Caco-2 (cell line): Measurements from ENCODE around the gene ELL2. TPM values are rescaled to one million over a fixed set of nuclear protein-coding genes. Genes with fewer than 3 reads are reported as not detected.

Experiments
- BruUV-seq: library from RNA; stranded (reverse); fragments of 400-500 nt; replicated peaks from 2 replicates; lab custom pipeline; 2021; lab: Mats Ljungman, UMichigan
- CTCF ChIA-PET: fragments of 300-600 bp; sonication (Branson Sonifier 250); formaldehyde crosslinking; loops from one replicate; lab custom pipeline; 2022; ENCODE audit warnings: antibody characterized with exemption; lab: Charles Lee
- POLR2A ChIA-PET: fragments of 300-600 bp; sonication (Branson Sonifier 250); formaldehyde crosslinking; loops from one replicate; lab custom pipeline; 2022; ENCODE audit warnings: antibody characterized with exemption; lab: Charles Lee
- DNase-seq, 2 experiments: peaks; one replicate each; pipeline versions ENCODE4 v3.0.0 to v3.0.0-alpha.2; 2020 to 2022
- H3K27me3 ChIP-seq: replicated peaks from 2 replicates; pipeline ENCODE4 v1.6.0; 2011; ENCODE audit warnings: low read length; ENCODE audit not compliant: control insufficient read depth, insufficient read depth
- H3K36me3 ChIP-seq: 2 replicates; pipeline ENCODE4 v1.5.1; 2011; ENCODE audit warnings: low read length; ENCODE audit not compliant: control insufficient read depth, insufficient read depth
- H3K4me1 ChIP-seq: fragments of 250-450 bp; sonication (Bioruptor Pico); 2 replicates; pipeline ENCODE4 v1.5.1; 2020; ENCODE audit warnings: mild to moderate bottlenecking
- H3K4me3 ChIP-seq: 2 replicates; pipeline ENCODE4 v1.5.1; 2011; ENCODE audit warnings: low read depth, mild to moderate bottlenecking, control low read depth, low read length
- H3K9me3 ChIP-seq: fragments of 250-450 bp; sonication (Bioruptor Pico); 2 replicates; pipeline ENCODE4 v1.5.1; 2020; ENCODE audit warnings: mild to moderate bottlenecking, moderate library complexity
- H3K27ac Mint-ChIP-seq: one replicate; pipeline ENCODE4 v1.8.0; 2022; ENCODE audit warnings: mixed read lengths; ENCODE audit not compliant: unreplicated experiment
- H3K27me3 Mint-ChIP-seq: one replicate; pipeline ENCODE4 v1.8.0; 2022; ENCODE audit warnings: mixed read lengths; ENCODE audit not compliant: insufficient read depth, unreplicated experiment
- H3K36me3 Mint-ChIP-seq: one replicate; pipeline ENCODE4 v1.8.0; 2022; ENCODE audit warnings: mild to moderate bottlenecking, mixed read lengths; ENCODE audit not compliant: insufficient read depth, unreplicated experiment
- H3K4me1 Mint-ChIP-seq: one replicate; pipeline ENCODE4 v1.8.0; 2022; ENCODE audit warnings: low read depth, mixed read lengths; ENCODE audit not compliant: unreplicated experiment
- H3K4me3 Mint-ChIP-seq: one replicate; pipeline ENCODE4 v1.8.0; 2022; ENCODE audit warnings: mild to moderate bottlenecking, moderate library complexity, mixed read lengths; ENCODE audit not compliant: unreplicated experiment
- H3K9me3 Mint-ChIP-seq: one replicate; pipeline ENCODE4 v1.8.0; 2022; ENCODE audit warnings: mixed read lengths; ENCODE audit not compliant: unreplicated experiment
- intact Hi-C: fragments of 100-400 bp; cut with micrococcal nuclease; formaldehyde crosslinking; loops from one replicate; pipeline ENCODE4 v1.10.0; 2022; ENCODE audit not compliant: unreplicated experiment
- total RNA-seq: library from RNA; stranded (reverse); gene quantifications from 2 replicates; pipeline ENCODE4 v1.2.3, GENCODE V29; 2022
- TF ChIP-seq, protein P1 (sequence below), 2 experiments: fragments of 200-600 bp in 1 of 2; IDR thresholded peaks; 1 replicate in 1 of 2; 2 replicates in 1 of 2; pipeline versions ENCODE4 v1.5.1 to v1.8.0; 2011 to 2022; ENCODE audit warnings: antibody characterized with exemption in 1 of 2, control low read depth in 1 of 2, inconsistent platforms in 1 of 2, low read depth in 1 of 2, low read length in 1 of 2, mild to moderate bottlenecking in 1 of 2, moderate library complexity in 1 of 2; ENCODE audit not compliant: insufficient read depth in 1 of 2, severe bottlenecking in 1 of 2, unreplicated experiment in 1 of 2

Gene ELL2
- total RNA-seq, 1 experiment from 2014 or later = 81.0 TPM

DNA sequence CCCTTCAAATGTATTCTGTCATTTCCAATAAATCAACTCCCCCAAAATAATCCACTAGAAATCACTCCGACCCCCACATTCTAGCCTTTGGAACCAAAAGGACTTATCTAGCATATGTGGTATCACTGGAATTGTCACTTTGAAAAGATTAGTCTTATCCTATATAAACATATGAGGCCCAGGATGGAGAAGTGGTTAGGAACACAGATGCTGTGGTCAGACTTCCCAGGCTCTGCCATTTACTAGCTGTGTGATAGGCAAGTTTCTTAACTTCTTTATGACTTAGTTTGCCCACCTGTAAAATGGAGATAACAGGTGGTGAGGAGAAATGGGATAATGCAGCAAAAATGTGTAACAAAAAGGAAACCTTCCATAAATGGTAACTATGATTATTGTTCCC is 77.1 kb downstream of the ELL2 start:
- Mint-ChIP-seq H3K9me3 (no peaks in the 10 kb centered on the region), H3K4me3 (no peak overlapping the region), H3K27me3 (no peaks in the 10 kb centered on the region), H3K27ac (no peak overlapping the region), H3K36me3 (peaks cover 30% of the 10 kb centered on the region), H3K4me1 (peaks cover 29% of the 10 kb centered on the region)
- peaks cover 31% of the 10 kb centered on the region for H3K4me1 ChIP-seq
- no peak for DNase-seq
- no peaks in the 10 kb centered on the region for H3K9me3 ChIP-seq
- H3K4me3 ChIP-seq = no peak overlapping the region
- no TSS peak for BruUV-seq
- intact Hi-C loops = loop anchor here (10.0 kb wide), 1 partner anchor 230 kb away; no protein-coding TSS in a partner anchor
- TF ChIP-seq, protein P1, sequence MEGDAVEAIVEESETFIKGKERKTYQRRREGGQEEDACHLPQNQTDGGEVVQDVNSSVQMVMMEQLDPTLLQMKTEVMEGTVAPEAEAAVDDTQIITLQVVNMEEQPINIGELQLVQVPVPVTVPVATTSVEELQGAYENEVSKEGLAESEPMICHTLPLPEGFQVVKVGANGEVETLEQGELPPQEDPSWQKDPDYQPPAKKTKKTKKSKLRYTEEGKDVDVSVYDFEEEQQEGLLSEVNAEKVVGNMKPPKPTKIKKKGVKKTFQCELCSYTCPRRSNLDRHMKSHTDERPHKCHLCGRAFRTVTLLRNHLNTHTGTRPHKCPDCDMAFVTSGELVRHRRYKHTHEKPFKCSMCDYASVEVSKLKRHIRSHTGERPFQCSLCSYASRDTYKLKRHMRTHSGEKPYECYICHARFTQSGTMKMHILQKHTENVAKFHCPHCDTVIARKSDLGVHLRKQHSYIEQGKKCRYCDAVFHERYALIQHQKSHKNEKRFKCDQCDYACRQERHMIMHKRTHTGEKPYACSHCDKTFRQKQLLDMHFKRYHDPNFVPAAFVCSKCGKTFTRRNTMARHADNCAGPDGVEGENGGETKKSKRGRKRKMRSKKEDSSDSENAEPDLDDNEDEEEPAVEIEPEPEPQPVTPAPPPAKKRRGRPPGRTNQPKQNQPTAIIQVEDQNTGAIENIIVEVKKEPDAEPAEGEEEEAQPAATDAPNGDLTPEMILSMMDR (IDR thresholded peaks at IDR 0.05; ENCODE audit: insufficient read depth in 1 of 2, low read depth in 1 of 2, low read length in 1 of 2, severe bottlenecking in 1 of 2, unreplicated experiment in 1 of 2) = no peak
- ChIA-PET CTCF (no interaction called here), POLR2A (no interaction called here)
- H3K36me3 ChIP-seq = no peaks in the 10 kb centered on the region; the same call in 1 of the 2 replicates
- no peaks in the 10 kb centered on the region for H3K27me3 ChIP-seq

DNA sequence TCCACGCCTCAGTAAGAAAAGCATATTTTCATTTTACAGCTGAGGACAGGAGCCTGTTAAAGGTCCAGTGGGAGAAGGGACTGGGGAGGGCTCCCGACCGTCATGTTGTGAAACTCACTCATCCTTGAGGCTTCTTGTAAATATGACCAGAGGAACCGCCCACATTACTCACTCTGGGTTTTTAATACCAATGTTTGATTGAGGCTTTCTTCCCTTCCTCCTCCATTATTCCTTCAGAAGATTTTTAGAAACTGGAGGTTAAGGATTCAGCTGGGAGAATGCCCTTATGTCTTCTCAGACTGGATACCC is 77.7 kb downstream of the ELL2 start:
- POLR2A ChIA-PET = no interaction called here
- intact Hi-C loops = loop anchor here (10.0 kb wide), 1 partner anchor 231 kb away; no protein-coding TSS in a partner anchor
- peak overlapping the region; percentile 21 for H3K27ac Mint-ChIP-seq
- BruUV-seq = TSS peak; percentile 5
- no peak overlapping the region for H3K4me3 Mint-ChIP-seq
- no peaks in the 10 kb centered on the region for H3K9me3 Mint-ChIP-seq
- peaks cover 34% of the 10 kb centered on the region for H3K4me1 Mint-ChIP-seq
- Histone ChIP-seq H3K4me1 (peaks cover 36% of the 10 kb centered on the region), H3K36me3 (no peaks in the 10 kb centered on the region; the same call in 1 of the 2 replicates), H3K4me3 (no peak overlapping the region), H3K27me3 (no peaks in the 10 kb centered on the region), H3K9me3 (no peaks in the 10 kb centered on the region)
- H3K36me3 Mint-ChIP-seq = peaks cover 30% of the 10 kb centered on the region
- CTCF ChIA-PET = no interaction called here
- TF ChIP-seq, protein P1 (IDR thresholded peaks at IDR 0.05; ENCODE audit: insufficient read depth in 1 of 2, low read depth in 1 of 2, low read length in 1 of 2, severe bottlenecking in 1 of 2, unreplicated experiment in 1 of 2) = no peak
- no peaks in the 10 kb centered on the region for H3K27me3 Mint-ChIP-seq
- DNase-seq = no peak

DNA sequence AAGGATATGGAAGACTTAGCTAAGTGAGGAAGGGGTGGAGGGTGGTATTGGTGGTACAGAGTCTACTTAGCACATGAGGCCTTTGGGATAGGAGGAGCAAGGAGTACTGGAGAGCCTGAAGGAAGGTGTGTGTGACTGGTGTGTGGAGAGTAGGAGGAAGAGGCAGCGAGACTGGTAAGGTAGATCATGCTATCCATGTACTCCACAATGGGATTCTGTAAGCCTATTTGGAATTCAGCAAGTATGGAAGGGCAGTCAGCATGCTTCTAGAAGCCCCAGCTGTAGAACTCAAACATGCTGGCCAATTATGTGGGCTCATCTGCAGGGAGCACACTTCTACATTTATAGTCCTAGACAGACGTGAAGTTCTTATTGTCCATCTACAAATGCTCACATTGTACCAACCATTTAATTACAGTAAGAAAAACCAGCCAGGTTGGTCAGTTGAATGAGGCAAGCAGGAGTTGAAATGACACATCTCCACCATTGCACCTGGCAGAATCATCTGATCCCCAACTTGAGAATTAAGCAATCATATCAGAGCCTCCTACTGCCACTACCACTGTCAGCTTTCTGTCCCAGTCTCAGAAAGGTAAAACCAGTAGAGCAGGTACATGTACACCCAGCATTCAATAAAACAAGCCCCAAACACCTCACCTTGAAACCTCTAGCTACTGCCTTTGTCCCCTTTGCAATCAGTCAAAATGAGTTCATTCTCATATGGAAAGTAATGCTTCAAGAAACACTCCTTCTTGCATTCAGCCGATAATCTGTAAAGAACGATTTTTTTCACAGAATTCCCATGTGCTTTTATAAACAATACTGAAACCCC is 78.2 kb downstream of the ELL2 start:
- ChIA-PET CTCF (no interaction called here), POLR2A (no interaction called here)
- Histone ChIP-seq H3K9me3 (no peaks in the 10 kb centered on the region), H3K4me3 (no peak overlapping the region), H3K36me3 (no peaks in the 10 kb centered on the region; the same call in 1 of the 2 replicates), H3K4me1 (peaks cover 42% of the 10 kb centered on the region), H3K27me3 (no peaks in the 10 kb centered on the region)
- no peak for DNase-seq
- TF ChIP-seq, protein P1 (IDR thresholded peaks at IDR 0.05; ENCODE audit: insufficient read depth in 1 of 2, low read depth in 1 of 2, low read length in 1 of 2, severe bottlenecking in 1 of 2, unreplicated experiment in 1 of 2) = no peak
- H3K27me3 Mint-ChIP-seq = no peaks in the 10 kb centered on the region
- no peaks in the 10 kb centered on the region for H3K9me3 Mint-ChIP-seq
- H3K27ac Mint-ChIP-seq = peak overlapping the region; percentile 21
- no TSS peak for BruUV-seq
- intact Hi-C loops = loop anchor here (10.0 kb wide), 1 partner anchor 231 kb away; no protein-coding TSS in a partner anchor
- H3K4me3 Mint-ChIP-seq = no peak overlapping the region
- H3K4me1 Mint-ChIP-seq = peaks cover 39% of the 10 kb centered on the region
- H3K36me3 Mint-ChIP-seq = peaks cover 31% of the 10 kb centered on the region
